Mesendoderm (in vitro differentiated cells): Measurements from ENCODE around the gene CNTLN.
A peak's percentile ranks its signal among the peaks of the same experiment; 100 is the strongest.
"Not testable (repeated sequence)": the region's sequence is repeated elsewhere in the genome, so short reads cannot be mapped to it uniquely, and the experiment has no call there.

ENCODE experiments used
- DNase-seq: peaks from one replicate; pipeline ENCODE4 v3.0.0; 2013
- H2AK5ac ChIP-seq: 2 replicates; pipeline ENCODE4 v1.6.1; 2013; ENCODE audit warnings: low read length, inconsistent platforms
- H2BK120ac ChIP-seq: 2 replicates; pipeline ENCODE4 v1.6.1; 2013; ENCODE audit warnings: low read depth, mild to moderate bottlenecking, low read length, moderate library complexity, mixed read lengths
- H2BK15ac ChIP-seq: replicated peaks from 2 replicates; pipeline ENCODE4 v1.6.1; 2013; ENCODE audit warnings: low read depth, mild to moderate bottlenecking, moderate library complexity
- H2BK5ac ChIP-seq: 2 replicates; pipeline ENCODE4 v1.6.1; 2013; ENCODE audit warnings: low read length, inconsistent platforms
- H3K18ac ChIP-seq: 2 replicates; pipeline ENCODE4 v1.6.1; 2013; ENCODE audit warnings: mild to moderate bottlenecking, low read length, mixed read lengths
- H3K23ac ChIP-seq: one replicate; pipeline ENCODE4 v1.6.1; 2013; ENCODE audit warnings: low read length
- H3K27ac ChIP-seq: 2 replicates; pipeline ENCODE4 v1.5.1; 2013; ENCODE audit warnings: low read depth, mild to moderate bottlenecking, inconsistent platforms, low read length, moderate library complexity
- H3K27me3 ChIP-seq: 2 replicates; pipeline ENCODE4 v1.6.1; 2013; ENCODE audit warnings: low read length, control low read depth, mild to moderate bottlenecking, inconsistent platforms; ENCODE audit not compliant: insufficient read depth, poor library complexity
- H3K36me3 ChIP-seq: 2 replicates; pipeline ENCODE4 v1.6.1; 2013; ENCODE audit warnings: low read length, inconsistent platforms; ENCODE audit not compliant: control insufficient read depth, insufficient read depth
- H3K4ac ChIP-seq: one replicate; pipeline ENCODE4 v1.6.1; 2013; ENCODE audit warnings: low read depth, mild to moderate bottlenecking, low read length, moderate library complexity
- H3K4me1 ChIP-seq: 2 replicates; pipeline ENCODE4 v1.6.1; 2013; ENCODE audit warnings: low read depth, low read length, inconsistent platforms; ENCODE audit not compliant: control insufficient read depth
- H3K4me2 ChIP-seq: 2 replicates; pipeline ENCODE4 v1.6.1; 2013; ENCODE audit warnings: low read length
- H3K4me3 ChIP-seq: 2 replicates; pipeline ENCODE4 v1.5.1; 2013; ENCODE audit warnings: mild to moderate bottlenecking, low read length
- H3K56ac ChIP-seq: one replicate; pipeline ENCODE4 v1.6.1; 2013; ENCODE audit warnings: low read length
- H3K79me1 ChIP-seq: 2 replicates; pipeline ENCODE4 v1.6.1; 2013; ENCODE audit warnings: low read length, inconsistent platforms
- H3K79me2 ChIP-seq: 2 replicates; pipeline ENCODE4 v1.6.1; 2013; ENCODE audit warnings: mild to moderate bottlenecking, low read length; ENCODE audit not compliant: control insufficient read depth, insufficient read depth
- H3K9ac ChIP-seq: 2 replicates; pipeline ENCODE4 v1.6.1; 2013; ENCODE audit warnings: low read length, inconsistent platforms
- H4K5ac ChIP-seq: one replicate; pipeline ENCODE4 v1.6.1; 2013; ENCODE audit warnings: low read length
- H4K8ac ChIP-seq: one replicate; pipeline ENCODE4 v1.6.1; 2013; ENCODE audit warnings: low read depth, mild to moderate bottlenecking, control low read depth, low read length, moderate library complexity
- WGBS: extraction: QIAGEN DNeasy Blood & Tissue Kit; methylation state at CpG from one replicate; pipeline ENCODE4 v1.1.7; 2013; ENCODE audit warnings: low lambda C conversion rate, missing lambda C conversion rate; ENCODE audit not compliant: insufficient coverage; ENCODE audit errors: extremely low coverage; 5-methylcytosine and 5-hydroxymethylcytosine counted together

Gene CNTLN

DNA sequence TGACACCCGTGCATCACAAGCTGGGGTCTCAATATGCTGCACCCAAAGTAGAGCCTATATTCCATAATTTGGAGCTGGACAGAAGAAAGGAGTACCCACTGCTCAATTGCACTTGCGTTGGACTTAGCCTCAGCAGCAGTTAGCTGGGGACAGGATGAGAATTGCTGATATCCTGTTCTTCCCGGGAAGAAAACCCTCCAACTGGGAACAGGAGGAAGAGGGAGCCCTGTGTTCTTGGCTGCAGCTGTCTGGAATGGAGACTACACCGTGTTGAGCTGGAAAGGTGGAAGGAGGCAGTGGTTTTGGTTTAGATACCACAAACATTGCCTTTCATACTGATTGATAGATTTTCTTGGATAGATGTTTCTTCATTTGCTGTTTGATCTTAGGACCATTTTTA, 24.6 kb downstream of the CNTLN start:
- no peak overlapping the region for H3K4me2 ChIP-seq
- H2BK120ac ChIP-seq = no peak overlapping the region
- H3K9ac ChIP-seq = no peak overlapping the region
- H4K8ac ChIP-seq = no peak overlapping the region
- H2BK15ac ChIP-seq = no peak overlapping the region
- H3K4me3 ChIP-seq = no peak overlapping the region
- H3K79me2 ChIP-seq = no peaks in the 10 kb centered on the region
- no peak overlapping the region for H3K4ac ChIP-seq
- no peak overlapping the region for H3K27ac ChIP-seq
- H3K4me1 ChIP-seq = no peaks in the 10 kb centered on the region
- no peaks in the 10 kb centered on the region for H3K36me3 ChIP-seq
- H3K79me1 ChIP-seq = no peaks in the 10 kb centered on the region
- no peak overlapping the region for H4K5ac ChIP-seq
- H3K23ac ChIP-seq = no peak overlapping the region
- no peak overlapping the region for H2AK5ac ChIP-seq
- no CpG with 5 or more reads among the region's 4 CpGs for WGBS
- H3K27me3 ChIP-seq = no peaks in the 10 kb centered on the region
- no peak overlapping the region for H3K18ac ChIP-seq
- H3K56ac ChIP-seq = no peak overlapping the region
- H2BK5ac ChIP-seq = no peak overlapping the region
- DNase-seq = no peak

DNA sequence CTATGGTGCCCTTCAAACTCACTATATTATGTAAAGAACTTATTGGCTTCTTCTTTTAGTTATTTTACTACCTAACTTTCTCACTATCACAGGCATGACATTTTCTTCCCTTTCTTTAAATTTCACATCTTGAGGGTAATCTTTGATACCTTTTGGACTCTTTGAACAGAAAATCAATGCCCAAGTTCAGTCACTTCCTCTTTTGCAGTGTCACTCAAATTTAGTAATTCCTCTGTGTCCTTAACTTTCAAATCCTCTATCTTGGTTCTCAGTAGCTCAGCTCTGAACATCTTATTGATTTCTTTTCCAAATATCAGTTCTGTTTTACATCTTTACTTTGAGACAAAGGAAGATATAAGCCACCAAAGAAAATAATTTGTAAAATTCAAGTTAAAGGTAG, 25.5 kb downstream of the CNTLN start:
- no peaks in the 10 kb centered on the region for H3K36me3 ChIP-seq
- H2BK120ac ChIP-seq = no peak overlapping the region
- no peak overlapping the region for H4K5ac ChIP-seq
- H3K27ac ChIP-seq = no peak overlapping the region
- no peak overlapping the region for H3K23ac ChIP-seq
- no peaks in the 10 kb centered on the region for H3K79me1 ChIP-seq
- no peak overlapping the region for H3K4me3 ChIP-seq
- H3K27me3 ChIP-seq = no peaks in the 10 kb centered on the region
- no peak overlapping the region for H2AK5ac ChIP-seq
- no peak for DNase-seq
- no peak overlapping the region for H2BK5ac ChIP-seq
- H3K4ac ChIP-seq = no peak overlapping the region
- no peak overlapping the region for H3K56ac ChIP-seq
- no peak overlapping the region for H3K4me2 ChIP-seq
- no peak overlapping the region for H4K8ac ChIP-seq
- H3K79me2 ChIP-seq = no peaks in the 10 kb centered on the region
- H2BK15ac ChIP-seq = no peak overlapping the region
- no peaks in the 10 kb centered on the region for H3K4me1 ChIP-seq
- no peak overlapping the region for H3K18ac ChIP-seq
- H3K9ac ChIP-seq = no peak overlapping the region

DNA sequence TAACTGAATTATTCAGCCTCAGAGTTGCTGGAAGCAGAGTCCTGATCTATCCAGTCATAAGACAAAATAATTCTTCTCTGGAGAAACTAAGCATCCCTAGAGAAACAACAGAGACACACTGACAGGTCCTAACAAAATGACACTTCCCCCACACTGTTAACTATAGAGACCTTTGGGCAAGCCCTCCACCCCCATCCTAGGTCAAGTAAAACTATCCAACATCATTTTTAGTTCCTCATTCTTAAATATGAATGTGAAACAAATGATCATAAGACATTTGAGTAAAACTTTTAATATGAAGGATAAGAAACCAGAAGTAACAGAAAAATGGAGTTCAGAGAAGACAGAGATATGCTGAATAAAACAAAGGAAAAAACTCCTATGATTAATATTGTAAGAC, 30.9 kb downstream of the CNTLN start:
- no peak for DNase-seq
- H2BK120ac ChIP-seq = no peak overlapping the region

DNA sequence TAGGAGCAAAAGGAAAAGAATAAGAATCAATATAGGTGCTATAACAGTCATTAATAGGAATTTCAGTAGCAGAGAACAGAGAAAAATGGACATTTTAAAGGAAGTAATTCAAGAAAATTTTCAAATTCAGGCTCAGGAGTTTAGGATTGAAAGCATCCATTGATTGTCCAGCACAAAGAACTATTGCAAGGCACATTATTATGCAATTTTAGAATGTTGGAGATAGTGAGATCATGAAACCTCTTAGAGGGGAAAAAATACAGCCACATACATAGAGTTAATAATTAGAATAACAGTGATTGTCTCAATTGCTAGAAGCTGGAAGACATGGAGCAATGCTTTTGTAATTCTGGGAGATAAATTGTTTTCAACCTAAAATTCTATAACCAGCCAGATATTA, 31.5 kb downstream of the CNTLN start:
- H3K4me1 ChIP-seq = no peaks in the 10 kb centered on the region
- no peak for DNase-seq
- H3K79me1 ChIP-seq = peaks cover under 1% of the 10 kb centered on the region
- no peaks in the 10 kb centered on the region for H3K36me3 ChIP-seq
- H3K4me3 ChIP-seq = no peak overlapping the region
- H2AK5ac ChIP-seq = no peak overlapping the region
- no peak overlapping the region for H3K27ac ChIP-seq
- H4K5ac ChIP-seq = no peak overlapping the region
- H3K27me3 ChIP-seq = no peaks in the 10 kb centered on the region
- H3K9ac ChIP-seq = no peak overlapping the region
- no peak overlapping the region for H4K8ac ChIP-seq
- H3K18ac ChIP-seq = no peak overlapping the region
- no peak overlapping the region for H3K56ac ChIP-seq
- no peak overlapping the region for H2BK5ac ChIP-seq
- H3K79me2 ChIP-seq = no peaks in the 10 kb centered on the region
- H3K4ac ChIP-seq = no peak overlapping the region
- H3K4me2 ChIP-seq = no peak overlapping the region
- H2BK15ac ChIP-seq = no peak overlapping the region
- no peak overlapping the region for H2BK120ac ChIP-seq
- no peak overlapping the region for H3K23ac ChIP-seq

More for the DNA sequence above, 30.9 kb downstream of the CNTLN start:
- Histone ChIP-seq H3K4me3 (no peak overlapping the region), H2BK5ac (no peak overlapping the region), H3K4me1 (no peaks in the 10 kb centered on the region), H3K23ac (no peak overlapping the region), H2BK15ac (no peak overlapping the region), H3K79me1 (no peaks in the 10 kb centered on the region), H3K9ac (no peak overlapping the region), H3K36me3 (no peaks in the 10 kb centered on the region), H3K56ac (no peak overlapping the region), H3K27ac (no peak overlapping the region), H4K5ac (no peak overlapping the region), H3K18ac (no peak overlapping the region), H2AK5ac (no peak overlapping the region), H3K4me2 (no peak overlapping the region), H3K79me2 (no peaks in the 10 kb centered on the region), H3K27me3 (no peaks in the 10 kb centered on the region), H4K8ac (no peak overlapping the region), H3K4ac (no peak overlapping the region)

DNA sequence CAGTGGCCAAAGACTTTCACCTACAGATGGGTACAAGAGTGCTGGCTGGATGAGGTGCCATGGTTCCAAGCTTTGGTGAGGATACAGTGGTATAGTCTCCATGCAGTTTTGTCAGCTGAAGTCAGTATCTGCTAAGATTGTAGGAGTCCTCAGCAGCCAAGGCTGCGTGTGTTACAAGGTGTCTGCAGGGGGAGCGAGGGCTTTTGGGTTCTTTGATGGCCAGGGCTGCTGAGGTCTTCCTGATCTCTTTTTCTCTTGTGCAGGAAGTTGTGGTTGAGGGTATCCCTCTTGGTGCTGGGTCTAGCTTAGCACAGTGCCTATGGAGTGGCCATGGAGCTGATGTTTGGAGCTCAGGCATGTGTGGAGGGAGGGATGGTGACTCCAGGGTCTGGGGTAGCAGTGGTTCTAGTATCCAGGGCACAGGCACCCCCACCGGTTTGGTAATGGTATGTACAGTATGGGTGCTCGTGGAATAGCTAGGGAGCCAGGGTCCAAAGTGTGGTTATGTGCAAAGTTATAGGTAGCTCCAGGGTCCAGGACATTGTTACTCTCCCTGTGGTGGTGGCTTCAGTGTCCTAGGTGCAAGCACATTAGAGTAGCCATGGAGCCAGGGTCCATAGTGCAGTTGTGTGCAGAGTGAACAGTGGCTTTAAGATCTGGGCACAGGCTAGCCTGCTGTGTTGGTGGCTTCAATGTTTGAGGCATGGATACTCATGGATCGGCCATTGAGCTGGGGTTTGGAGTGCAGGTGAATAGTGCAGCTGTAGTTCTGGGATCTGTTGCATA, 36.7 kb downstream of the CNTLN start:
- Histone ChIP-seq H3K27me3 (no peaks in the 10 kb centered on the region), H3K56ac (no peak overlapping the region), H3K27ac (no peak overlapping the region), H3K4me2 (no peak overlapping the region), H4K5ac (no peak overlapping the region), H3K79me2 (no peaks in the 10 kb centered on the region), H3K23ac (no peak overlapping the region), H3K9ac (no peak overlapping the region), H3K18ac (no peak overlapping the region), H3K4me3 (no peak overlapping the region), H4K8ac (no peak overlapping the region), H2AK5ac (no peak overlapping the region), H3K36me3 (no peaks in the 10 kb centered on the region), H2BK120ac (no peak overlapping the region), H3K79me1 (peaks cover 5% of the 10 kb centered on the region), H2BK5ac (no peak overlapping the region), H3K4ac (no peak overlapping the region), H3K4me1 (no peaks in the 10 kb centered on the region), H2BK15ac (no peak overlapping the region)
- peak; percentile 29 for DNase-seq
- no CpG with 5 or more reads among the region's 5 CpGs for WGBS

DNA sequence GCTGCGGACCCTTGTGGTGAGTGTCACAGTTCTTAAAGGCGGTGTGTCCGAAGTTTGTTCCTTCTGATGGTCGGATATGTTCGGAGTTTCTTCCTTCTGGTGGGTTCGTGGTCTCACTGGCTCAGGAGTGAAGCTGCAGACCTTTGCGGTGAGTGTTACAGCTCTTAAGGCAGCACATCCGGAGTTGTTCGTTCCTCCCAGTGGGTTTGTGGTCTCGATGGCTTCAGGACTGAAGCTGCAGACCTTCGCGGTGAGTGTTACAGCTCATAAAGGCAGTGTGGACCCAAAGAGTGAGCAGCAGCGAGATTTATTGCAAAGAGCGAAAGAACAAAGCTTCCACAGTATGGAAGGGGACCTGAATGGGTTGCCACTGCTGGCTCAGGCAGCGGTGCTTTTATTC, 42.7 kb downstream of the CNTLN start:
- not testable (repeated sequence) for H2BK5ac ChIP-seq, H3K23ac ChIP-seq, H3K27ac ChIP-seq, H3K4ac ChIP-seq, H3K79me2 ChIP-seq, H2AK5ac ChIP-seq, H2BK120ac ChIP-seq, H4K5ac ChIP-seq, H3K4me3 ChIP-seq, H3K79me1 ChIP-seq, H3K56ac ChIP-seq, H3K36me3 ChIP-seq, H3K18ac ChIP-seq, H3K4me2 ChIP-seq, H3K9ac ChIP-seq, H3K4me1 ChIP-seq, H4K8ac ChIP-seq, DNase-seq, H2BK15ac ChIP-seq, H3K27me3 ChIP-seq
- no CpG with 5 or more reads among the region's 15 CpGs for WGBS
